Effector memory CD8-positive, alpha-beta T cell (primary cell): ENCODE data around the gene PTGS2.
"Not testable (repeated sequence)": the region's sequence is repeated elsewhere in the genome, so short reads cannot be mapped to it uniquely, and the experiment has no call there.

Experiments used
- ATAC-seq: fragments of 150-1000 bp; cut with Tn5 transposase; replicated peaks from 2 replicates; pipeline ENCODE4 v1.10.0; 2021; ENCODE audit warnings: mild to moderate bottlenecking, moderate library complexity
- DNase-seq, 3 experiments: peaks; one replicate each; pipeline ENCODE4 v3.0.0; 2021
- H3K27ac Mint-ChIP-seq, 2 donors: one replicate each; pipeline ENCODE4 v1.8.0; 2022; ENCODE audit warnings: mild to moderate bottlenecking in 2 of 2, mixed read lengths in 2 of 2, moderate library complexity in 2 of 2
- H3K27me3 Mint-ChIP-seq, 2 donors: one replicate each; pipeline ENCODE4 v1.8.0; 2022; ENCODE audit warnings: mixed read lengths in 2 of 2
- H3K36me3 Mint-ChIP-seq: one replicate; pipeline ENCODE4 v1.8.0; 2022; ENCODE audit warnings: mild to moderate bottlenecking, moderate library complexity, mixed read lengths; ENCODE audit not compliant: insufficient read depth
- H3K4me1 Mint-ChIP-seq, 2 donors: one replicate each; pipeline ENCODE4 v1.8.0; 2022; ENCODE audit warnings: low read depth in 2 of 2, mixed read lengths in 2 of 2
- H3K4me3 Mint-ChIP-seq, 2 donors: one replicate each; pipeline ENCODE4 v1.8.0; 2022; ENCODE audit warnings: mild to moderate bottlenecking in 2 of 2, mixed read lengths in 2 of 2, moderate library complexity in 2 of 2
- H3K9me3 Mint-ChIP-seq, 2 donors: one replicate each; pipeline ENCODE4 v1.8.0; 2022; ENCODE audit warnings: mixed read lengths in 2 of 2

The PTGS2 gene

GRCh38 chr1:186657481-186657880 is 22.7 kb downstream of the PTGS2 start:
- H3K27ac Mint-ChIP-seq: no peak overlapping the region
- no peak overlapping the region for H3K4me3 Mint-ChIP-seq
- peaks cover 2 to 9% of the 10 kb centered on the region in 2 donors for H3K9me3 Mint-ChIP-seq
- no peaks in the 10 kb centered on the region for H3K36me3 Mint-ChIP-seq
- no peaks in the 10 kb centered on the region for H3K27me3 Mint-ChIP-seq
- ATAC-seq (no peak), DNase-seq (no peak)
- no peaks in the 10 kb centered on the region for H3K4me1 Mint-ChIP-seq

GRCh38 chr1:186655876-186656275 is 24.3 kb downstream of the PTGS2 start:
- H3K36me3 Mint-ChIP-seq: no peaks in the 10 kb centered on the region
- DNase-seq (no peak), ATAC-seq (no peak)
- no peak overlapping the region for H3K4me3 Mint-ChIP-seq
- no peaks in the 10 kb centered on the region for H3K27me3 Mint-ChIP-seq
- no peaks in the 10 kb centered on the region for H3K4me1 Mint-ChIP-seq
- peaks cover 2 to 9% of the 10 kb centered on the region in 2 donors for H3K9me3 Mint-ChIP-seq
- no peak overlapping the region for H3K27ac Mint-ChIP-seq

- Mint-ChIP-seq H3K36me3 (no peaks in the 10 kb centered on the region), H3K4me1 (no peaks in the 10 kb centered on the region), H3K27me3 (no peaks in the 10 kb centered on the region), H3K27ac (no peak overlapping the region), H3K9me3 (peaks cover 2 to 9% of the 10 kb centered on the region in 2 donors), H3K4me3 (no peak overlapping the region)
- no peak for DNase-seq
- ATAC-seq: no peak
Observed at GRCh38 chr1:186654741-186655140, 25.5 kb downstream of the PTGS2 start.

GRCh38 chr1:186653312-186653711 is 26.9 kb downstream of the PTGS2 start:
- H3K4me3 Mint-ChIP-seq: no peak overlapping the region
- no peak for DNase-seq
- H3K27ac Mint-ChIP-seq: no peak overlapping the region
- H3K36me3 Mint-ChIP-seq: no peaks in the 10 kb centered on the region
- no peak for ATAC-seq
- no peaks in the 10 kb centered on the region for H3K4me1 Mint-ChIP-seq
- H3K9me3 Mint-ChIP-seq: peaks cover 2 to 9% of the 10 kb centered on the region in 2 donors
- no peaks in the 10 kb centered on the region for H3K27me3 Mint-ChIP-seq

GRCh38 chr1:186648613-186649012 is 31.6 kb downstream of the PTGS2 start:
- no peaks in the 10 kb centered on the region for H3K27me3 Mint-ChIP-seq
- no peak for ATAC-seq
- no peak overlapping the region for H3K27ac Mint-ChIP-seq
- peaks cover 2% of the 10 kb centered on the region for H3K36me3 Mint-ChIP-seq
- no peaks in the 10 kb centered on the region for H3K4me1 Mint-ChIP-seq
- DNase-seq: no peak
- no peak overlapping the region for H3K4me3 Mint-ChIP-seq
- H3K9me3 Mint-ChIP-seq: peaks cover 0 to 7% of the 10 kb centered on the region in 2 donors

- not testable (repeated sequence) for DNase-seq, H3K4me3 Mint-ChIP-seq, H3K27me3 Mint-ChIP-seq, H3K27ac Mint-ChIP-seq, H3K36me3 Mint-ChIP-seq, H3K9me3 Mint-ChIP-seq, ATAC-seq, H3K4me1 Mint-ChIP-seq
Observed at GRCh38 chr1:186647985-186648384, 32.2 kb downstream of the PTGS2 start.

- H3K36me3 Mint-ChIP-seq: peaks cover 2% of the 10 kb centered on the region
- DNase-seq (no peak), ATAC-seq (no peak)
- no peaks in the 10 kb centered on the region for H3K27me3 Mint-ChIP-seq
- no peaks in the 10 kb centered on the region for H3K9me3 Mint-ChIP-seq
- no peak overlapping the region for H3K4me3 Mint-ChIP-seq
- H3K27ac Mint-ChIP-seq: no peak overlapping the region
- no peaks in the 10 kb centered on the region for H3K4me1 Mint-ChIP-seq
Observed at GRCh38 chr1:186643614-186644013, 36.6 kb downstream of the PTGS2 start.

- H3K9me3 Mint-ChIP-seq, H3K27ac Mint-ChIP-seq, ATAC-seq, H3K36me3 Mint-ChIP-seq, H3K4me3 Mint-ChIP-seq, H3K4me1 Mint-ChIP-seq, DNase-seq, H3K27me3 Mint-ChIP-seq: not testable (repeated sequence)
Observed at GRCh38 chr1:186637567-186637966, 42.7 kb downstream of the PTGS2 start.

- H3K4me1 Mint-ChIP-seq: no peaks in the 10 kb centered on the region
- H3K27ac Mint-ChIP-seq: no peak overlapping the region
- ATAC-seq: no peak
- H3K9me3 Mint-ChIP-seq: no peaks in the 10 kb centered on the region
- H3K4me3 Mint-ChIP-seq: no peak overlapping the region
- no peak for DNase-seq
- no peaks in the 10 kb centered on the region for H3K27me3 Mint-ChIP-seq
- no peaks in the 10 kb centered on the region for H3K36me3 Mint-ChIP-seq
Observed at GRCh38 chr1:186636786-186637185, 43.4 kb downstream of the PTGS2 start.

- ATAC-seq (no peak), DNase-seq (no peak)
- H3K27me3 Mint-ChIP-seq: no peaks in the 10 kb centered on the region
- no peaks in the 10 kb centered on the region for H3K4me1 Mint-ChIP-seq
- H3K4me3 Mint-ChIP-seq: no peak overlapping the region
- H3K9me3 Mint-ChIP-seq: no peaks in the 10 kb centered on the region
- no peaks in the 10 kb centered on the region for H3K36me3 Mint-ChIP-seq
- no peak overlapping the region for H3K27ac Mint-ChIP-seq
Observed at GRCh38 chr1:186634511-186634910, 45.7 kb downstream of the PTGS2 start.

GRCh38 chr1:186633116-186633515 is 47.1 kb downstream of the PTGS2 start:
- H3K9me3 Mint-ChIP-seq: no peaks in the 10 kb centered on the region
- H3K27me3 Mint-ChIP-seq: no peaks in the 10 kb centered on the region
- no peak overlapping the region for H3K27ac Mint-ChIP-seq
- ATAC-seq (no peak), DNase-seq (no peak)
- H3K4me3 Mint-ChIP-seq: no peak overlapping the region
- H3K4me1 Mint-ChIP-seq: no peaks in the 10 kb centered on the region
- H3K36me3 Mint-ChIP-seq: no peaks in the 10 kb centered on the region

GRCh38 chr1:186629341-186629740 is 50.9 kb downstream of the PTGS2 start:
- H3K27me3 Mint-ChIP-seq: no peaks in the 10 kb centered on the region
- ATAC-seq (no peak), DNase-seq (no peak)
- no peak overlapping the region for H3K4me3 Mint-ChIP-seq
- H3K27ac Mint-ChIP-seq: no peak overlapping the region
- H3K36me3 Mint-ChIP-seq: no peaks in the 10 kb centered on the region
- H3K9me3 Mint-ChIP-seq: no peaks in the 10 kb centered on the region
- no peaks in the 10 kb centered on the region for H3K4me1 Mint-ChIP-seq

- Mint-ChIP-seq H3K4me3 (no peak overlapping the region), H3K27ac (no peak overlapping the region), H3K36me3 (no peaks in the 10 kb centered on the region), H3K9me3 (no peaks in the 10 kb centered on the region), H3K27me3 (no peaks in the 10 kb centered on the region), H3K4me1 (no peaks in the 10 kb centered on the region)
- ATAC-seq: no peak
- no peak for DNase-seq
Observed at GRCh38 chr1:186628910-186629309, 51.3 kb downstream of the PTGS2 start.

- ATAC-seq: no peak
- no peaks in the 10 kb centered on the region for H3K9me3 Mint-ChIP-seq
- no peak for DNase-seq
- H3K27ac Mint-ChIP-seq: no peak overlapping the region
- no peaks in the 10 kb centered on the region for H3K4me1 Mint-ChIP-seq
- no peaks in the 10 kb centered on the region for H3K27me3 Mint-ChIP-seq
- no peaks in the 10 kb centered on the region for H3K36me3 Mint-ChIP-seq
- no peak overlapping the region for H3K4me3 Mint-ChIP-seq
Observed at GRCh38 chr1:186627019-186627418, 53.2 kb downstream of the PTGS2 start.

GRCh38 chr1:186626356-186626932 is 53.8 kb downstream of the PTGS2 start:
- Mint-ChIP-seq H3K4me1 (peaks cover 0 to under 1% of the 10 kb centered on the region in 2 donors), H3K27me3 (no peaks in the 10 kb centered on the region), H3K36me3 (no peaks in the 10 kb centered on the region), H3K27ac (no peak overlapping the region), H3K4me3 (no peak overlapping the region), H3K9me3 (no peaks in the 10 kb centered on the region)
- DNase-seq (no peak), ATAC-seq (no peak)
